ENCODE measurements around the gene LMX1A.

DNA sequence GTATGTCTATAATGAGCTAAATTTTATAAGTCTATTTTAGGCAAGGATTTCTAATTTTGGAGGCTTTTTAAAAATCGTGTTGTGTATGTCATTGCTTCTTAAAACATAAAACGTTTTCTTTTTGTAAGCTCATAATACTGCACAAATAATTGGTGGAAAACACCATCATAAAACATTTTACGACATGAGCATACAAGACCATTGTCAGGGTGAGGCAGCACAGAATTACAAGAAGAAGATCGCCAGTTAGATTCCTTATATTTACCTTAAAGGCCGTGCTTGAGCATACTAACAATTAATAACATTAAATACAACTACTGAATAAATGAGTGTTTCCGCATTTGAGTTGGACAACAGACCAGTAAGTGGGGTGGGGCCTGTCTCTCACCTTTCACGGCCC lies 19.1 kb upstream of the LMX1A start:
- TF ChIP-seq POLR2A (IDR thresholded peaks at IDR 0.05; ENCODE audit: low read length) (no peak), GATA1 (IDR thresholded peaks at IDR 0.05; ENCODE audit: low read depth, low read length) (no peak)
